HPDE6-E6E7 (cell line): ENCODE measurements around the gene MYO1G.

Experiments used
- DNase-seq: peaks from one replicate; pipeline ENCODE4 v3.0.0; 2011; ENCODE audit warnings: missing footprints; ENCODE audit errors: extremely low spot score

The MYO1G gene

GRCh38 chr7:44967571-44968446 is 11.0 kb downstream of the MYO1G start:
- DNase-seq: no peak

GRCh38 chr7:44966731-44967538 is 11.9 kb downstream of the MYO1G start:
- no peak for DNase-seq

GRCh38 chr7:44965937-44966730 is 12.7 kb downstream of the MYO1G start:
- DNase-seq: no peak

- DNase-seq: no peak
Observed at GRCh38 chr7:44965441-44965903, 13.3 kb downstream of the MYO1G start.

- DNase-seq: no peak
Observed at GRCh38 chr7:44964831-44965440, 13.9 kb downstream of the MYO1G start.

GRCh38 chr7:44964384-44964830 is 14.4 kb downstream of the MYO1G start:
- DNase-seq: no peak

- no peak for DNase-seq
Observed at GRCh38 chr7:44963364-44964290, 15.2 kb downstream of the MYO1G start.

GRCh38 chr7:44962483-44963251 is 16.1 kb downstream of the MYO1G start:
- peak; percentile 51 for DNase-seq

GRCh38 chr7:44961844-44962482 is 16.9 kb downstream of the MYO1G start:
- no peak for DNase-seq

- no peak for DNase-seq
Observed at GRCh38 chr7:44960011-44960580, 18.7 kb downstream of the MYO1G start.

- peak; percentile 63 for DNase-seq
Observed at GRCh38 chr7:44959433-44959951, 19.3 kb downstream of the MYO1G start.

- no peak for DNase-seq
Observed at GRCh38 chr7:44958645-44959344, 20.0 kb downstream of the MYO1G start.

GRCh38 chr7:44956157-44956766 is 22.6 kb downstream of the MYO1G start:
- no peak for DNase-seq

GRCh38 chr7:44955733-44956132 is 23.1 kb downstream of the MYO1G start:
- DNase-seq: no peak

GRCh38 chr7:44953156-44953555 is 25.7 kb downstream of the MYO1G start:
- no peak for DNase-seq

GRCh38 chr7:44949303-44949702 is 29.5 kb downstream of the MYO1G start:
- no peak for DNase-seq

- no peak for DNase-seq
Observed at GRCh38 chr7:44945479-44945878, 33.3 kb downstream of the MYO1G start.
